ENCODE measurements around the gene NKTR.

DNA sequence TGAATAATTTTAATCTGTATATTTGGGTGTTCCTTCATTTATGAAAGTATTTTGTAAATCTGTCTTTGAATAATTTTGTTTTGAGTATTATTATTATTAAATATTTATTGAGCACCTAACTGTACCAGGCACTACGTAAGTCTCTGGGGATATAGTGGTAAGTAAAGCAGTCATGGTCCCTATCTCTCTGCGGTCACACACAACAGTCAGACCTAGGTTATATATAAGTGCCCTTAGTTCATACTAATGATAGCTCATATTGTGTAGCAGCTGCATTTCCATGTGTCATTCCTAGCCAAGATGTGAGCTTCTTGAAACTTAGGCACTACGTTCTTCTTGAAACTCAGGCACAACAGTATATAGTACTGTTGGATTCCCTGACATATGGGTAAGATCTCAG is 12.4 kb downstream of the NKTR start:
- TF ChIP-seq, protein P1, sequence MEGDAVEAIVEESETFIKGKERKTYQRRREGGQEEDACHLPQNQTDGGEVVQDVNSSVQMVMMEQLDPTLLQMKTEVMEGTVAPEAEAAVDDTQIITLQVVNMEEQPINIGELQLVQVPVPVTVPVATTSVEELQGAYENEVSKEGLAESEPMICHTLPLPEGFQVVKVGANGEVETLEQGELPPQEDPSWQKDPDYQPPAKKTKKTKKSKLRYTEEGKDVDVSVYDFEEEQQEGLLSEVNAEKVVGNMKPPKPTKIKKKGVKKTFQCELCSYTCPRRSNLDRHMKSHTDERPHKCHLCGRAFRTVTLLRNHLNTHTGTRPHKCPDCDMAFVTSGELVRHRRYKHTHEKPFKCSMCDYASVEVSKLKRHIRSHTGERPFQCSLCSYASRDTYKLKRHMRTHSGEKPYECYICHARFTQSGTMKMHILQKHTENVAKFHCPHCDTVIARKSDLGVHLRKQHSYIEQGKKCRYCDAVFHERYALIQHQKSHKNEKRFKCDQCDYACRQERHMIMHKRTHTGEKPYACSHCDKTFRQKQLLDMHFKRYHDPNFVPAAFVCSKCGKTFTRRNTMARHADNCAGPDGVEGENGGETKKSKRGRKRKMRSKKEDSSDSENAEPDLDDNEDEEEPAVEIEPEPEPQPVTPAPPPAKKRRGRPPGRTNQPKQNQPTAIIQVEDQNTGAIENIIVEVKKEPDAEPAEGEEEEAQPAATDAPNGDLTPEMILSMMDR (conservative IDR thresholded peaks at IDR 0.05) = no peak
- TF ChIP-seq EZH2 (IDR thresholded peaks at IDR 0.05; ENCODE audit: low read depth) = no peak
